RCC 7860 (cell line): ENCODE measurements around the gene PPBP.
"Not testable (repeated sequence)": the region's sequence is repeated elsewhere in the genome, so short reads cannot be mapped to it uniquely, and the experiment has no call there.

Experiments
- DNase-seq: peaks from one replicate; pipeline ENCODE4 v3.0.0-alpha.2; 2015; ENCODE audit warnings: low spot score
- FAIRE-seq: peaks from 2 replicates; lab custom pipeline; 2012; peaks lifted over from hg19 to GRCh38; lab: Jason Lieb, UNC

Gene PPBP

GRCh38 chr4:73998040-73999011 lies 10.3 kb upstream of the PPBP start, which contains the start of gene CXCL5:
Gene CXCL5 (minus strand): TSS chr4:73998677. CDS start chr4:73998581, 96 bp downstream.
- DNase-seq = peak; percentile 57
- no peak for FAIRE-seq

DNA sequence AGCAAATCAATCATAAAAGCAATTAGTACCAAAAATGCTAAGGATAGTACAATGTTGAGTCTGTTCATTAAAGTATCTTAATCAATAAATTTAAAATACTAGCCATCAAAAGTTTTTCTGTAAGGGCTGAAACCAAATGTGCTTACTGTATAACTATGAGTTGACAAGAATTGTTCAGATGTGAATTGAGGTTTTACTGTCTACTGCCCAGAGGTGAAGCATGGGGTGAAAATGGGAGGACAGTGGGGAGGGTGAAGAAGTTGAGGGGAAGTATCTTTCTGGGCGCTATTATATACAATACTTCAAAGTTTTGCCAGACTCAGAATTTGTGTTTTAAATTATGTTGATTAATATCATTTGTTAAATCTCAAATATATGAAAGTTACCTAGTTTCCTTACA lies 4.1 kb upstream of the PPBP start:
- FAIRE-seq (no peak), DNase-seq (no peak)

GRCh38 chr4:73991742-73992000 lies 3.7 kb upstream of the PPBP start:
- no peak for DNase-seq
- no peak for FAIRE-seq

- DNase-seq (no peak), FAIRE-seq (no peak)
Observed at GRCh38 chr4:73990988-73991741, 3.2 kb upstream of the PPBP start.

- no peak for FAIRE-seq
- no peak for DNase-seq
Observed at GRCh38 chr4:73989928-73990327, 1.9 kb upstream of the PPBP start.

- DNase-seq (no peak), FAIRE-seq (no peak)
Observed at GRCh38 chr4:73989031-73989430, 1.0 kb upstream of the PPBP start.

DNA sequence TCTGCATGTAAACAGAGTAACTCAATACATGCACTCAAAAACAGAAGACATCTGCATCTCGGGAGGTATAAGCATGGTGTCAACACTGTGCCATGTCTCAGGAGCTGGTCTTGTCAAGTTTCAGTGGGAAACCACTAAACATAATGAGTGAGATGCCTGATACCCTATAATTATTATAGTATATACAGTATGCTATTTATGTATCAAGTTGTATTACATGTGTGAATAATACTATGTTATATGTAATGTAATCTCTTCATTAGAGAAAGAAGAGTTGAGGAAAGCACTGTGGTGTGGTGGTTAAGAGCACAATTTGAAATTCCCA lies 2.5 kb downstream of the PPBP start:
- FAIRE-seq = no peak

GRCh38 chr4:73984736-73985527 lies 3.1 kb downstream of the PPBP start:
- no peak for DNase-seq
- no peak for FAIRE-seq

More for the DNA sequence above, 2.5 kb downstream of the PPBP start:
- no peak for DNase-seq

DNA sequence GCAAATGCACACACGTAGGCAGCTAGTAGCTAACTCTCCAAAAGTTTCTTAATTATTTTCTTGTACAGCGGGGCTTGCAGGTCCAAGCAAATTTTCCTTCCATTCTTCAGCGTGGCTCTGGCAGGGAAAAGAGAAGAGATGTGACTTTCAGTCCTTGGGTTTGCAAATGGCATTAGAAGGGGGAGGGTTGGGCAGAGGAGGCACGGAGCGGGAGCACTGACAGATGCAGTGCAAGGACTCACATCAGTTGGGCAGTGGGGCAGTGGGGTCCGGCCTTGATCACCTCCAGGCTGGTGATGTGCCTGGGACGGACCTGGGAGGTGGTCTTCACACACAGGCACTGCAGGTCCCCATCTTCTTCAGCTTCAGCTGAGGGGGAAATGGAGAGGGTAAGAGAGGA lies 6.8 kb downstream of the PPBP start:
- FAIRE-seq, DNase-seq: not testable (repeated sequence)

DNA sequence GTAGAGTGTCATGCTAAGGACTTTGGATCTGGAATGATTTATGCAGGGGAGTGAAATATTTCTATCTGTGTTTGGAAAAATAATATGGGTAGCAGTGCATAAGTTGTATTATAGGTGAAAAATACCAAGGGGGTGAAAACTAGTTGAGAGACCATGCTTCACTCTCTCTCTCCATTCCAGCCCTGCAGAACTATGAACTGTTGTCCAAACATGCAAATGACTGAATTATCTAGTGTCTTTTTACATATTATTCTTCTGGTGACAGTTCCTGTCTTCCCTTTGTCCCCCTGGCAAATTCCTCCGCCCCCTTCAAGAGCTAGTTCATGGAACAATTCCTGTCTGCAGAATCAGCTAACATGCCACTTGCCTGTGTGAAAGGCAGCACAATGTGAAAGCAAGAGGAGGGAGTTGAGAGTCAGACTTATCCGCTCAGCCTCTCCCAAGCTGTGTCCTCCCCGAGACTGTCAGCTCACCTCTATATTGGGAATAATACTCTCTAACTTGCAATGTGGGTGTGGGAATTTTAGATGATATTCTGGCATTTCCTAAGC lies 8.5 kb downstream of the PPBP start:
- FAIRE-seq (no peak), DNase-seq (no peak)

- DNase-seq (peak; percentile 25), FAIRE-seq (peak; percentile 36)
Observed at GRCh38 chr4:73978886-73979285, 9.1 kb downstream of the PPBP start.

- no peak for DNase-seq
- no peak for FAIRE-seq
Observed at GRCh38 chr4:73976716-73977115, 11.3 kb downstream of the PPBP start.

DNA sequence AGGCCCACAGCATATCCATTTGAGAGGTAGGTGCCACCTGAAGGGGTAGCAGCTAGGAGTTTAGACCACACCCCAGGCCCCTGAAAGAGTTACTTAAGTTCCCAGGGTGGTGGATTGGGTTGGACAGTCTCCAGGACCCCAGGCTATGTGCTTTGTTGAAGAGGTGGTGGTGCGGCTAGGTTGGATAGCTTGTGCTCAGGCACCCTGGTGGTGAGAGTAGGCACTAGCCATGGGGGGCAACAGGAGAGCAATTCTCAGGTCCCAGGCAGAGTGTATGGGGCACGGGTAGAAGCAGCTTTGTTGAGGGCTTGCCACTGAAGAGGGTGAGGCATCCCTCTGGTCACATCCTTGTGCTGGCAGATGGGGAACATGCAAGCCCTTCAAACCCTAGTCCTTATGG lies 11.8 kb downstream of the PPBP start:
- no peak for FAIRE-seq
- DNase-seq = no peak

DNA sequence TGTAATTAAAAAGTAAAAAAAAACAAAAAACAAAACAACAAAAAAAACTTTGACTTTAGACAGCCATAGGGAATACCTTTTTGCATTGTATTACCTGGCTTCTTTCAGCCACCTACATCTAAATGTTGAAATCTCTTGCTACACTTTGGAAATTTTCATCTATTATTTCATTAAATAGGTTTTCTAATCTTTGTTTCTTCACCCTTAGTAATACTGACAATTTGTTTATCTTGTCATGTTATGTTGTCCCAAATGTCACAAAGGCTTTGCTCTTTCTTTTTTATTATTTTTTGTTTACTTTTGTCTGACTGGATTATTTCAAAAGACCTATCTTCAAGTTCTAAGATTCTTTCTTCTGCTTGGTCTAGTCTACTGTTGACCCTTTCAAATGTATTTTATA lies 13.6 kb downstream of the PPBP start:
- no peak for DNase-seq
- no peak for FAIRE-seq

DNA sequence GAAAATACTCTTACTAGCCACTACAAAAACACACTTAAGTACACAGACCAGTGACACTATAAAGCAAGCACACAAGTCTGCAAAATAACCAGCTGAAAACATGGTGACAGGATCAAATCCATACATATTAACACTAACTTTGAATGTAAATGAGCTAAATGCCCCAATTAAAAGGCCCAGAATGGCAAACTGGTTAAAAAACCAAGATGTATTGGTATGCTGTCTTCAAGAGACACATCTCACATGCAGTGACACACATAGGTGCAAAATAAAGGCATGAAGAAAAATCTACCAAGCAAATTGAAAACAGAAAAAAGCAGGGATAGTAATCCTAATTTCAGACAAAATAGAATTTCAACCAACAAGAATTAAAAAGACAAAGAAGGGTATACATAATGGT lies 17.0 kb downstream of the PPBP start:
- FAIRE-seq (no peak), DNase-seq (no peak)

DNA sequence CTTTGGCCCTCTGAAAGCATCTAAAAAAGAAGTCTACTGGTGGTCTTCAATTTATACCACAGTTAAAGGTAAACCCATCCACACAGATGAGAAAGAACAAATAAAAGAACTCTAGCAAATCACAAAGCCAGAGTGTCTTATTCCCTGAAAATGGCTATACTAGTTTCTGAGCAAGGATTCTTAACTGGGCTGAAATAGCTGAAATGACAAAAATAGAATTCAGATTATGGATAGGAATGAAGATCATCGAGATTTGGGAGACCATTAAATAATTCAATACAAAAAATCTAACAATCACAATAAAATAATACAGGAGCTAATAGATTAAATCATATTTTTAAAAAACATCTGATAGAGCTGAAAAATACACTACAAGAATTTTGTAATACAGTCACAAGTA lies 18.0 kb downstream of the PPBP start:
- FAIRE-seq = no peak
- no peak for DNase-seq

DNA sequence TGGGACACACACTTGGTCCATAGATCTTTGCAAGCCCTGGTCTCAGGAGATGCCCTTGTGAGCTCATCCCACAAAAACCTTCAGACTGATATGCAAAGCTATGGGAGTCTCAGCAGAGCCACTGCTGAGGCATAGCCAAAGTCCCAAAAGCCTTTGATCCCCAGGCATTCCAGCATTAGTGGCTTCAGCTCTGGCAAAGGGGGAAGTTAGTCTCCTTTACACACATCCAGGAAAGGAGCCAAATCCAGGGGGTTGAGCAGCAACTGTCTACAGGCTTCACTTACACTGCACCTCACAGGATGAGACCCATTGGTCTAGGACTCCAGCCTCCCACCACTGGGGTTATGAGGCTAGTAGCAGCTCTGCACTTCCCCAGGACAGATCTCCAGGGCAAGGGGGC lies 20.1 kb downstream of the PPBP start:
- no peak for FAIRE-seq
- DNase-seq = no peak

DNA sequence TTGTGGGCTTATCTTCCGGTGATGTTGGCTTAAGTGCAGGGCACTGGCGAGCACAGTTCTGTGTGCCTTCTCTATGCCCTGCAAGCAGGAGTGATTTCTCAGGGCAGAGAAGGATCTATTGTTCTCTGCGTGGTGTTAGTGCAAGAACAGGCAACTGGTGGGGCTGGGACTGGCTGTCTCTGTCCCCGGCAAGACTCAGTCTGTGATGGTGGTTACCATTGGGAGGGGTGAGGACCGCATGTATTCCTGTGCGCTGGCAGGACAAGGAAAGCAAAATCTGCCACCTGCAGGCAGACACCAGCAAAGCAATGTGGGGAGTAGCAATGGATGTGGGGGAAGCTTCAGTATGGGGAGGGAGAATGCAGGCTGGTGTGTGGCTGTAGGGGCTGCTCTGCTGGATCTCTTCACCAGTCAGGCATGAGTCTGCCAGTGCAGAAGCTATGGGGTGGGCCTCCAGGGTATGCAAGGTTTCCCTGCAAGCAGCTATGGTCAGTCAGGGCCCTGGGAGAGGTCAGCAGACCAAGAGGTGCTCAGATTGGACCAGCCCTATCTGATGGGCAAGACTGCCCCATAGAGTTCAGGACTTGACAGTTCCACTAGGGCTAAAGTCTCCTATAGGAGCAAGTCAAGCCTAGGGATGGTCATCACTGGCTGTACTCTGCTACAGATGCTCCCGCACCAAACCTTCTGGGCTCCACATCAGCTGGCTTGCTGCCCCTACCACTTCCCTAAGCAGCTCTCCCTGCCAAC lies 23.0 kb downstream of the PPBP start:
- FAIRE-seq (no peak), DNase-seq (no peak)

GRCh38 chr4:73962724-73963123 lies 25.3 kb downstream of the PPBP start:
- no peak for DNase-seq
- FAIRE-seq = no peak

DNA sequence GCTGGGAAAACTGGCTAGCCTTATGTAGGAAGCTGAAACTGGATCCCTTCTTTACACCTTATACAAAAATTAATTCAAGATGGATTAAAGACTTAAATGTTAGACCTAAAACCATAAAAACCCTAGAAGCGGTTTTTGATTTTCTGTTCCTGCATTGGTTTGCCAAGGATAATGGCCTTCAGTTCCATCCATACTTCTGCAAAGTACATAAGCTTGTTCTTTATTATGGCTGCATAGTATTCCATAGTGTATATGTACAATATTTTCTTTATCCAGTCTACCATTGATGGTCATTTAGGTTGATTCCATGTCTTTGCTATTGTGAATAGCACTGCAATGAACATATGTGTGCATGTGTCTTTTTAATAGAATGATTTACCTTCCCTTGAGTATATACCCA lies 28.9 kb downstream of the PPBP start:
- FAIRE-seq, DNase-seq: not testable (repeated sequence)
